HepG2 (cell line): ENCODE measurements around the gene NOL12. TPM values are rescaled to one million over a fixed set of nuclear protein-coding genes. Genes with fewer than 3 reads are reported as not detected.

ENCODE experiments used
- EED ChIP-seq: sonication (generic); formaldehyde crosslinking; IDR thresholded peaks from 2 replicates; pipeline ENCODE4 v1.5.0; 2020; ENCODE audit warnings: mild to moderate bottlenecking, missing genetic modification reagents
- MIXL1 ChIP-seq: IDR thresholded peaks from 2 replicates; pipeline ENCODE4 v1.6.1; 2016
- MZF1 ChIP-seq: sonication (generic); formaldehyde crosslinking; IDR thresholded peaks from 2 replicates; pipeline ENCODE4 v1.8.1; 2023; ENCODE audit warnings: mild to moderate bottlenecking, missing genetic modification reagents, borderline replicate concordance
- SRSF9 ChIP-seq: fragments of 200-400 bp; formaldehyde crosslinking; IDR thresholded peaks from 2 replicates; pipeline ENCODE4 v1.6.1; 2018; ENCODE audit warnings: borderline replicate concordance, mild to moderate bottlenecking, low read depth, low read length; ENCODE audit not compliant: insufficient read depth, poor library complexity, severe bottlenecking
- ZBTB4 ChIP-seq: sonication (generic); formaldehyde crosslinking; IDR thresholded peaks from 2 replicates; pipeline ENCODE4 v1.4.0; 2020; ENCODE audit warnings: missing genetic modification reagents, mild to moderate bottlenecking, borderline replicate concordance
- polyA plus RNA-seq, 8 experiments: library from polyadenylated mRNA; depleted of rRNA in 3 of 8; stranded (reverse) in 7 of 8; unstranded in 1 of 8; fragments of >200 nt; fragmentation: Illumina TruSeq in 4 of 8; extraction: Trizol in 4 of 8; gene quantifications; 2 replicates each; pipeline versions ENCODE4 v1.2.1 to v1.2.3, GENCODE V29; 2011 to 2016; ENCODE audit warnings: low read depth in 4 of 8, missing spikeins in 1 of 8, mixed read lengths in 1 of 8; ENCODE audit not compliant: insufficient read depth in 1 of 8
- total RNA-seq, 5 experiments: library from RNA; depleted of rRNA; stranded (reverse); fragments of >200 nt; fragmentation: Illumina TruSeq; extraction: Trizol; gene quantifications; 2 replicates each; pipeline ENCODE4 v1.2.3, GENCODE V29; 2016; ENCODE audit warnings: low read depth in 1 of 5
- TF ChIP-seq, protein P1 (sequence below): sonication (generic); formaldehyde crosslinking; IDR thresholded peaks from 2 replicates; pipeline ENCODE4 v1.4.0; 2020; ENCODE audit warnings: mild to moderate bottlenecking, missing genetic modification reagents
- TF ChIP-seq, protein P2 (sequence below): sonication (generic); formaldehyde crosslinking; IDR thresholded peaks from 2 replicates; pipeline ENCODE4 v1.9.0; 2022; ENCODE audit warnings: missing genetic modification reagents, mild to moderate bottlenecking, borderline replicate concordance

The NOL12 gene
- total and polyA plus RNA-seq, 2 of the 13 experiments (the other 11 are each of a cell fraction or from before 2014, with no cell fraction given): 14.3 to 31.4 TPM

DNA sequence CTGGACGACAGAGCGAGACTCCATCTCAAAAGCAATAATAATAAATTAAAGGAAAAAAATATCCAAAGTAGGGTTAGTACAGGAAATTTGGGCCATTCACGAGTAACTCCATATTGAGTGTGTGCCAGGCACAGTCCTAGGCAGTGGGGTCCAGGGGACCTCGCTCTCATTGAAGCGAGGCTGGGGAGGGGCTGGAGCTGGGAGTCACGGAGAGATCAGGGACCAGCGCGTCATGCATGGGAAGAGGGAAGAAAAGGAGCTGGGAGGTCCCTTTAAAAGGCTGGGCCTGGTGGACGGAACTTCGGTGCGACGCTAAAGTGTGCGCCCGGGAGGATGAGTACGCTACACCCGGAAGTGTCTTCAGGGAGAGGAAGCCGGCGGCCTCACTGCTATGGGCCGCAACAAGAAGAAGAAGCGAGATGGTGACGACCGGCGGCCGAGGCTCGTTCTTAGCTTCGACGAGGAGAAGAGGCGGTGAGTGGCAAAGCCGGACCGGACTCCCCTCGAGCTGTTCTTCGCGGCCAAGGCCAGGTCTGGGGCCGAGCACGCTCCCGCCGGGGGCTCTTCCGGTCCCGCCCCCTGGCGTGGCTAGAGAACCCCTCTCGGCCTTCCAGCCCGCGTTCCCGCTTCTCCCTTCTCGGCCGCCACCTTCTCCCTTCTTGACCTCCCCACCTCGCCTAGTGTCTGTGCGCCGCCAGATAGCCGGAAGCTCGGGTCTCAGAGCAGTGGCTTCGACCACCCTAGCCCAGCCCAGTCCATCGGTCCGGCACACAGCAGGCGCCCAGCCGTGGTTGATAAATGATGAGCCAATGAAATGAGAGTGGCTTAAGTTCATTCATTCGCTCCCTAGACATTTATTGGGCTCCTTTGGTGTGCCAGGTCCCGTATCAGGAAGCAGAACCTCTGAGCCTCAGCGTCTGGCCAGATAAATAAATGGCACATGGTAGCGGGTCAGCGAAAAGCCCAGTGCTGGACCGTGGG, at the start of gene NOL12 (continued):
- TF ChIP-seq, protein P1, sequence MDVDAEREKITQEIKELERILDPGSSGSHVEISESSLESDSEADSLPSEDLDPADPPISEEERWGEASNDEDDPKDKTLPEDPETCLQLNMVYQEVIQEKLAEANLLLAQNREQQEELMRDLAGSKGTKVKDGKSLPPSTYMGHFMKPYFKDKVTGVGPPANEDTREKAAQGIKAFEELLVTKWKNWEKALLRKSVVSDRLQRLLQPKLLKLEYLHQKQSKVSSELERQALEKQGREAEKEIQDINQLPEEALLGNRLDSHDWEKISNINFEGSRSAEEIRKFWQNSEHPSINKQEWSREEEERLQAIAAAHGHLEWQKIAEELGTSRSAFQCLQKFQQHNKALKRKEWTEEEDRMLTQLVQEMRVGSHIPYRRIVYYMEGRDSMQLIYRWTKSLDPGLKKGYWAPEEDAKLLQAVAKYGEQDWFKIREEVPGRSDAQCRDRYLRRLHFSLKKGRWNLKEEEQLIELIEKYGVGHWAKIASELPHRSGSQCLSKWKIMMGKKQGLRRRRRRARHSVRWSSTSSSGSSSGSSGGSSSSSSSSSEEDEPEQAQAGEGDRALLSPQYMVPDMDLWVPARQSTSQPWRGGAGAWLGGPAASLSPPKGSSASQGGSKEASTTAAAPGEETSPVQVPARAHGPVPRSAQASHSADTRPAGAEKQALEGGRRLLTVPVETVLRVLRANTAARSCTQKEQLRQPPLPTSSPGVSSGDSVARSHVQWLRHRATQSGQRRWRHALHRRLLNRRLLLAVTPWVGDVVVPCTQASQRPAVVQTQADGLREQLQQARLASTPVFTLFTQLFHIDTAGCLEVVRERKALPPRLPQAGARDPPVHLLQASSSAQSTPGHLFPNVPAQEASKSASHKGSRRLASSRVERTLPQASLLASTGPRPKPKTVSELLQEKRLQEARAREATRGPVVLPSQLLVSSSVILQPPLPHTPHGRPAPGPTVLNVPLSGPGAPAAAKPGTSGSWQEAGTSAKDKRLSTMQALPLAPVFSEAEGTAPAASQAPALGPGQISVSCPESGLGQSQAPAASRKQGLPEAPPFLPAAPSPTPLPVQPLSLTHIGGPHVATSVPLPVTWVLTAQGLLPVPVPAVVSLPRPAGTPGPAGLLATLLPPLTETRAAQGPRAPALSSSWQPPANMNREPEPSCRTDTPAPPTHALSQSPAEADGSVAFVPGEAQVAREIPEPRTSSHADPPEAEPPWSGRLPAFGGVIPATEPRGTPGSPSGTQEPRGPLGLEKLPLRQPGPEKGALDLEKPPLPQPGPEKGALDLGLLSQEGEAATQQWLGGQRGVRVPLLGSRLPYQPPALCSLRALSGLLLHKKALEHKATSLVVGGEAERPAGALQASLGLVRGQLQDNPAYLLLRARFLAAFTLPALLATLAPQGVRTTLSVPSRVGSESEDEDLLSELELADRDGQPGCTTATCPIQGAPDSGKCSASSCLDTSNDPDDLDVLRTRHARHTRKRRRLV (CRISPR knock-in tag): peak; percentile 69; the same call in 1 of the 2 replicates
- peak; percentile 67; the same call in 1 of the 2 replicates for TF ChIP-seq MIXL1 (CRISPR knock-in tag)
- no peak for TF ChIP-seq ZBTB4 (CRISPR knock-in tag)
- TF ChIP-seq EED (CRISPR knock-in tag): peak; percentile 89
- TF ChIP-seq MZF1 (CRISPR knock-in tag): 0 out of 2 replicates have a peak, but pooled peaks have one; percentile 24
- TF ChIP-seq, protein P2, sequence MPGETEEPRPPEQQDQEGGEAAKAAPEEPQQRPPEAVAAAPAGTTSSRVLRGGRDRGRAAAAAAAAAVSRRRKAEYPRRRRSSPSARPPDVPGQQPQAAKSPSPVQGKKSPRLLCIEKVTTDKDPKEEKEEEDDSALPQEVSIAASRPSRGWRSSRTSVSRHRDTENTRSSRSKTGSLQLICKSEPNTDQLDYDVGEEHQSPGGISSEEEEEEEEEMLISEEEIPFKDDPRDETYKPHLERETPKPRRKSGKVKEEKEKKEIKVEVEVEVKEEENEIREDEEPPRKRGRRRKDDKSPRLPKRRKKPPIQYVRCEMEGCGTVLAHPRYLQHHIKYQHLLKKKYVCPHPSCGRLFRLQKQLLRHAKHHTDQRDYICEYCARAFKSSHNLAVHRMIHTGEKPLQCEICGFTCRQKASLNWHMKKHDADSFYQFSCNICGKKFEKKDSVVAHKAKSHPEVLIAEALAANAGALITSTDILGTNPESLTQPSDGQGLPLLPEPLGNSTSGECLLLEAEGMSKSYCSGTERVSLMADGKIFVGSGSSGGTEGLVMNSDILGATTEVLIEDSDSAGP (CRISPR knock-in tag): peak; percentile 100
- TF ChIP-seq SRSF9: no peak
